DND-41 (cell line): ENCODE results near the gene H1-8.

ENCODE experiments used
- EZH2 ChIP-seq: IDR thresholded peaks from 3 replicates; pipeline ENCODE4 v1.6.1; 2012; ENCODE audit warnings: borderline replicate concordance, low read depth, mild to moderate bottlenecking, moderate library complexity, low read length, inconsistent platforms; ENCODE audit not compliant: severe bottlenecking
- TF ChIP-seq, protein P1 (sequence below): IDR thresholded peaks from 2 replicates; pipeline ENCODE4 v1.5.1; 2012; ENCODE audit warnings: borderline replicate concordance, low read length, moderate library complexity, mild to moderate bottlenecking; ENCODE audit not compliant: poor library complexity, severe bottlenecking; ENCODE audit errors: extremely low read depth

- TF ChIP-seq, protein P1, sequence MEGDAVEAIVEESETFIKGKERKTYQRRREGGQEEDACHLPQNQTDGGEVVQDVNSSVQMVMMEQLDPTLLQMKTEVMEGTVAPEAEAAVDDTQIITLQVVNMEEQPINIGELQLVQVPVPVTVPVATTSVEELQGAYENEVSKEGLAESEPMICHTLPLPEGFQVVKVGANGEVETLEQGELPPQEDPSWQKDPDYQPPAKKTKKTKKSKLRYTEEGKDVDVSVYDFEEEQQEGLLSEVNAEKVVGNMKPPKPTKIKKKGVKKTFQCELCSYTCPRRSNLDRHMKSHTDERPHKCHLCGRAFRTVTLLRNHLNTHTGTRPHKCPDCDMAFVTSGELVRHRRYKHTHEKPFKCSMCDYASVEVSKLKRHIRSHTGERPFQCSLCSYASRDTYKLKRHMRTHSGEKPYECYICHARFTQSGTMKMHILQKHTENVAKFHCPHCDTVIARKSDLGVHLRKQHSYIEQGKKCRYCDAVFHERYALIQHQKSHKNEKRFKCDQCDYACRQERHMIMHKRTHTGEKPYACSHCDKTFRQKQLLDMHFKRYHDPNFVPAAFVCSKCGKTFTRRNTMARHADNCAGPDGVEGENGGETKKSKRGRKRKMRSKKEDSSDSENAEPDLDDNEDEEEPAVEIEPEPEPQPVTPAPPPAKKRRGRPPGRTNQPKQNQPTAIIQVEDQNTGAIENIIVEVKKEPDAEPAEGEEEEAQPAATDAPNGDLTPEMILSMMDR = no peak
- no peak for TF ChIP-seq EZH2
Measured at GRCh38 chr3:129518581-129518980, 24.4 kb upstream of the H1-8 start.
